Right hindlimb (tissue), 1 donor: ENCODE data around the gene PEX5L.
"Not testable (repeated sequence)": the region's sequence is repeated elsewhere in the genome, so short reads cannot be mapped to it uniquely, and the experiment has no call there.

Experiments used
- DNase-seq: peaks from one replicate; pipeline ENCODE4 v3.0.0-alpha.2; 2018

PEX5L gene, protein sequence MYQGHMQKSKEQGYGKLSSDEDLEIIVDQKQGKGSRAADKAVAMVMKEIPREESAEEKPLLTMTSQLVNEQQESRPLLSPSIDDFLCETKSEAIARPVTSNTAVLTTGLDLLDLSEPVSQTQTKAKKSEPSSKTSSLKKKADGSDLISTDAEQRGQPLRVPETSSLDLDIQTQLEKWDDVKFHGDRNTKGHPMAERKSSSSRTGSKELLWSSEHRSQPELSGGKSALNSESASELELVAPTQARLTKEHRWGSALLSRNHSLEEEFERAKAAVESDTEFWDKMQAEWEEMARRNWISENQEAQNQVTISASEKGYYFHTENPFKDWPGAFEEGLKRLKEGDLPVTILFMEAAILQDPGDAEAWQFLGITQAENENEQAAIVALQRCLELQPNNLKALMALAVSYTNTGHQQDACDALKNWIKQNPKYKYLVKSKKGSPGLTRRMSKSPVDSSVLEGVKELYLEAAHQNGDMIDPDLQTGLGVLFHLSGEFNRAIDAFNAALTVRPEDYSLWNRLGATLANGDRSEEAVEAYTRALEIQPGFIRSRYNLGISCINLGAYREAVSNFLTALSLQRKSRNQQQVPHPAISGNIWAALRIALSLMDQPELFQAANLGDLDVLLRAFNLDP

DNA sequence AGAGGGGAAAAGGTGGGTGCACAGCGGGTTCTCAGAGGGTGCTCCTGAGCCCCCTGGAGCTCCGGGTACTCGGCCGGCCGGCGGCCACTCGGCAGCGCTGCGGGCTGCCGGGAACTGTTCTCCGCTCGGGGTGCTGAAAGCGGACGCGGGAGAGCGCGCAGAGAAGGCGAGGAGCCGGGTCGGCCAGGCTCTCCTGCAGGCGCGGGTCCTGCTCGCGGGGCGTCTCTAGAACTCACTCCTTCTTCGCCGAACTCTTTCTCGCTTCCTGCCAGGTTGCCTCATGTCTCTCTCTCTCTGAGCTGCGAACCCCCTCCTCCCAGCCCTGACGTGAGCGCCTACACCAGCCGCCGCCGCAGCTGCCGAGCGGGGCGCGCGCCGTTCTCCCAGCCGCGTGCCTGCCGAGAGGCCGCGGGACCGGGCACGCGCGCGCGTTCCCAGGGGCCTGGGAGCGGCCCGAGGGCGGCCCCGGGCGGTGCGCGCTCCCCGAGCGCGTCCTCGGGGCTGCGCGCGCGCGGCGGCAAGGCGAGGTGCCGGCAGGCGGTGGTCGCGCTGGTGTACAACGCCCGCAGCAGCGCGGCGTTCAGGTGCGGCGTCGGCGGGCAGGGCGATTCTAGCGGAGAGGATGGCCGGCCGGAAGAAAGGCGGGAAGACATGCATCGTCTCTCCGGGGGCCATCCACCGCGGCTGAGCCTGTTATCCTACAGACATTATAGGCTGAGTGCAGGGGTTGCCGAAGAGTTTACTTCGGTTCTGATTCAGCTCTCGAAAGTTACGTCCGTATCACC is at the start of gene PEX5L:
PEX5L (minus strand) TSS at position 267 of the 785 bp plus-strand sequence. CDS start 338 bp downstream, outside the sequence.
- peak; percentile 79 for DNase-seq

DNA sequence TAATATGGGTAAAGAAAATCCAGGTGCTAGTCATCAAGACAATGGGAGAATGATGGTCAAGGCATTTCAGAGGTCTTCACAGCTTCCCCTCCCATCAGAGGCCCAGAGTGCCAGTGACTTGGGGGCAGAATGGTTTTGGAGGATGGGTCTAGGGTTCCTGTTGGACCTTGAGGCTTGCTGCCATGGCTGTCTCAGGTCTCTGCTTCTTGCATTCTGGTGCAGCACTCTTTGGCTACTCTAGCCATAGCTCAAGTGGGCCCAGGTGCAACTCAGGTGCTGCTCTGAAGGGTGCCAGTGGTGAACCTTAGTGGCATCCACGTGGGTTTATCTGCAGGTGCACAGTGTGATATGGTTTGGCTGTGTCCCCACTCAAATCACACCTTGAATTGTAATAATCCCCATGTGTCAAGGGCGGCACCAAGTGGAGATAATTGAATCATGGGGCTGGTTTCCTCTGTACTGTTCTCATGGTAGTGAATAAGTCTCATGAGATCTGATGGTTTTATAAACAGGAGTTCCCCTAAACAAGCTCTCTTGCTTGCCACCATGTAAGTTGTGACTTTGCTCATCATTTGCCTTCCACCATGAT is 48.5 kb upstream of the PEX5L start:
- no peak for DNase-seq

DNA sequence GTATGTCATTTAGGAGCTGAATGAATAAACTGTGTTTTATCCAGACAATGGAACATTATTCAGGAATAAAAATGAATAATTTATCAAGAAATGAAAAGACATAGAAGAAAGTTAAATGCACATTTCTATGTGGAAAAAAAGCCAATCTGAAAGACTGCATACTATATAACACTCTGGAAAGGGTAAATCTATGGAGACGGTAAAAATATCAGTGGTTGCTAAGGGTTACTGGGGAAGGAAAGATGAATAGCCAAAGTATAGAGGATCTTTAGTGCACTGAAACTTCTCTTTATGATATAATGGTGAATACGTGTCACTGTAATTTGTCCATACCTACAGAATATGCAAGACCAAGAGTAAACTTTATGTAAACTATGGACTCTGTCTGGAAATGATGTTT is 46.0 kb upstream of the PEX5L start:
- no peak for DNase-seq

DNA sequence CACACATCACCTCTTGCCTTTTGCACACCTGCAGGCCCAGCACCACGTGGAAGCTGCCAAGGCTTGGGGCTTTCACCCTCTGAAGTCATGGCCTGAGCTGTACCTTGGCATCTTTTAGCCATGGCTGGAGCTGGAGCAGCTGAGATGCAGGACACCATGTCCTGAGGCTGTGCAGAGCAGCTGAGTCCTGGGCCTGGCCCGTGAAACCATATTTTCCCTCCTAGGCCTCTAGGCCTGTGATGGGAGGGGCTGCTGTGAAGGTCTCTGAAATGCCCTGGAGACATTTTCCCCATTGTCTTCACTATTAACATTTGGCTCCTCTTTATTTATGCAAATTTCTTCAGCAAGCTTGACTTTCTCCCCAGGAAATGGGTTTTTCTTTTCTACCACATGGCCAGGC is 41.9 kb upstream of the PEX5L start:
- DNase-seq: no peak

DNA sequence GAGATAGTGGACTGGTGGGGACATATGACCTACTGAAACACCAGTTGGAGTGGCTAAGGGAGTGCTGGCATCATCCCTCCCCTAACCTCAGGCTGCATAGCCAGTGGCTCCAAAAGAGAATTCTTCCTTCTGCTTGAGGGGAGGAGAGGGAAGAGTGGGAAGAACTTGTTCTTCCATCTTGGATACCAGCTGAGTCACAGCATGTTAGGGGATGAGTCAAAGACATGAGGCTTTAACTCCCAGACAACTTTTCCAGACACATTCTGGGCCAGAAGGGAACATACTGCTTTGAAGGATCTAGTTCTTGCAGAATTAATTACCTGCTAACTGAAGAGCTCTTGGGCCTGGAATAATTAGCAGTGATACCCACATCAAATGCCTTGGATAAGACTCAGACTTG is 36.8 kb upstream of the PEX5L start:
- no peak for DNase-seq

DNA sequence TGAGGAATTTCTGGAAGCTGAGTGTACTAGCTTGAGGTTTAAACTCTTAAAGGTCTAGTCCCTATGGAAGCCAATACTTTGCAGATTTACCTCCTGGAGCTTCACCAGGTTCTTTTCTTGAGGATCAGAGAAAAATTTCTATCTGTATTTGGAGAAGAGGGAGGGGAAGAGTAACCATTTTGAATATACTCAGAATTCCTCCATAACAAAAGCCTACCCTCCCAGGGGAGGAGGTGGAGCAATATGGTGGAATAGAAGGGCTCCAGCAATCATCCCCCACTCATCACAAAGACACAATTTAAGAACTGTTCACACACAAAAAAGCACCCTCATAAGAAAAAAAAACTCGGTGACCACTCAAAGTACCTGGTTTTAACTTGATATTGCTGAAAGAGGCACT is 36.0 kb upstream of the PEX5L start:
- DNase-seq: no peak

DNA sequence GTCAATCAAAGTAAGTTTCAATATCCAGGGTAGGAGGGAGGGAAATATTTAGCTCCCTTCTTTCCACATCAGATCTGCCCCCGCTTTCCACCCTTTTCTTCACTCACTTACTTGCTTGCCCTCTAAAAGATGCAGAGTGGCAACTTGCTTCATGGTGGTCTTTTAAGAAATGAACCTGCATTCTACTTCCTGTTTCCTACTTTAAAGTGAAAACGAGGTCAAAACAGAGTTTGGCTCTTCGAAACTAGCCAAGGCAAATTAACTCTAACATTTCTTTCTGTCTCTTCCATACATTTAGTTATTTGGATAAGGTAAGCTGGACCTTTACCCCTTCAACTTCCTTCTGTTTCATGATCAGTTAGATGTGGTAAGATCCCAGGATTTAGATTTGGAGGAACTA is 34.2 kb upstream of the PEX5L start:
- DNase-seq: no peak

DNA sequence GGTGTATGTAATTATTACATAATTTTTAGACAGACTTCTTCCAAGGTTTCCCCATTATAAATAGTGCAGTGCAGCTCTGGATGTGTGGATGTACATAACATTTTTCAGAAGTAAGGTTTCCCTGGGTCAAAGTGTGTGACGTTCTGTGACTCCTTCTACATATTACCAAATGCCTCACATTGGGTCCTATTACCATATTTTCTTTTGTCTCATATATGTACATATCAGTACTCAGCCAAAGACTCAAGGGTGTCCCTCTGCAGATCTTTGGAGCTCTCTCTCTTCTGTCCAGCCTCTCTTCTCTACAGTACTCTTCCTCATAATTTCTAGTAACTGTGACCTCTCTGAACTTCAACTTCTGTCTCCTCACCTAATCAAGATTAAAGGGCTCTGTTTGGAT is 31.3 kb upstream of the PEX5L start:
- DNase-seq: no peak

DNA sequence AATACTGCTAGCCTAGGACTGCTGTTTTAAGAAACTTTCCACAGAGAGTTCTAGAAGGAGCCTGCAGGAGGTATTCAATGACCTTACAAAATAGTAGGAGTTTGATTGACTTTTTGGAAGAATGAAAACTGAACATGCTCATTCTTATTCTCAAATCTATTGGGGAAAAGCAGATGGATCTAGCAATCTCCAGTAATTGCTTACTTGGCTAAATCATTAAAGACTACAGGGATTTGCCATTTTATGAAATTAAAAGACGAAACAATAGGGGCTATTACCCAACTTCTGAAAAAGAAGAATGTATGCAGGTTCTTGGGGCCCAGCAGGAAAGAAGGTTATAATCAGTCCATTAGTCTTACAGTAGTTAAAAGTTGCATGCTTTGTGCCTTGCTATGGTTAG is 29.9 kb upstream of the PEX5L start:
- no peak for DNase-seq

DNA sequence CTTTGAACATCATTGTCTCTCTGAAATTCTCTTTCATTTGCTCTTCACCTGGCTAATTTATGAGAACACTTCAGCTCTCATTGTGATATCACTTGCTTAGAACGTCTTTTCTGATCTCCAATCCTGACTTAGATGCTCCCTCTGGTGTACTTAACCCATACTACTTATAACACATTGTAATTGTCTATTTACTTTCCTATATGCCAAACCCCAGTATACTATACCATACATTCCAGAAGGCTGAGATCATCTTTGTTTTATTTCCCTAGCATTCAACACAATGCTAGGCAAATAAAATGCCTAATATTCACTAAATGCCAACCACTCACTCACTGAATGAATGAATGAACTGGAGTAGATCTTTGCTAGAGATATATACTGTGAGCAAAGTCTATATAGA is 27.0 kb upstream of the PEX5L start:
- no peak for DNase-seq

DNA sequence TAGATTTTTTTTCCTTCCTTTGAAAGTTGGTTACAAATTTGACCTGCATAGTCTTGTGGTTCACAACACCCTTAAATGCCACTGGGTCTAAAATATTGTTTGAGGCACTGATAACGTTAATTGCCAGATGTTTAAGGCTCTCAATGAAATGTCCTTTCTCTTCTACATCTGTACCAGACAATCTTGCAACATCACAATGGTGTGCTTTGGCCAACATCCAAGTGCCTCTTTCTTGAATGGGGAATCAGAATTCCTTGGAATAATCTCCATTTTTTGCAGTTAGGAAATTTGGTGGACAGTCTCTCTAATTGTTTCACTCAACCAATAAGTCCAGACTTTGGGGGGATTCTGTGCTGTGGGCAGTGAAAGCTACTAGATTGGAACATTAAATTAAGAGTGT is 26.0 kb upstream of the PEX5L start:
- DNase-seq: no peak

DNA sequence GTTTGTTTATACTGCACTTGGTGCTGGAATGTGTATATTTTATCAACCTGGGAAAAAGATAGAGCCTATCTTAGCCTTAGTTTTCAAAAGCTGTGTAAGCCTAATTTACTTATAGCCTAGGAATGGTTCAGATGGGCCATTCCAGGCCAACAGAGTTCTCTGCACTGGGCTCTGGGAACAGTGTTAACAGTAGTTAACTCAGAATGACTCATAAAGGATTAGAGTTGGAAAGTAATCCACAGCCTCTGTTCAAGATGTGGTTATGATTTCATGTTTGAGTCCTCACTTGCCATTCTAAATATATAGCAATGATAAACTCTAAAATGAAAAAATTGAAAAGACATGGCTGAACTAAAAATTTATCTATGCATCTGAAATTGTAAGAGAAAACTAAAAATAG is 22.6 kb upstream of the PEX5L start:
- no peak for DNase-seq

DNA sequence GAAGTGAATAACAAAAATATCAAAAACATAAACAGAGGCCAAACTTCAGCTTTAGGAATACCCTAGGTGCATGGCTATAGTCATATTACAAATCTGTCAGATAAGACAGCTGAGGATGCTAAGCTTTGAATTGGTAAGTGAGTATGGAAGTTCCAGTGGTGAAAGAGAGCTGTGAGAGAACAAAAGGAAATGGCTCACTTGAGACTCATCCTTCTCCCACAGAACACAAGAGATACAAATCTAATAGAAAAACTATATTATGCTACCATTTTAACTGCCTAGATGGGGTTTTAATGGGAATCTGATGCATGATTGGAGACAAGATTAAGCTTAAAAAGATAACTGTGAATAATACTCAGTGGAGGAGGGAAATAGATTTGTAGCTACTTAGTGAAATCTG is 21.5 kb upstream of the PEX5L start:
- no peak for DNase-seq

DNA sequence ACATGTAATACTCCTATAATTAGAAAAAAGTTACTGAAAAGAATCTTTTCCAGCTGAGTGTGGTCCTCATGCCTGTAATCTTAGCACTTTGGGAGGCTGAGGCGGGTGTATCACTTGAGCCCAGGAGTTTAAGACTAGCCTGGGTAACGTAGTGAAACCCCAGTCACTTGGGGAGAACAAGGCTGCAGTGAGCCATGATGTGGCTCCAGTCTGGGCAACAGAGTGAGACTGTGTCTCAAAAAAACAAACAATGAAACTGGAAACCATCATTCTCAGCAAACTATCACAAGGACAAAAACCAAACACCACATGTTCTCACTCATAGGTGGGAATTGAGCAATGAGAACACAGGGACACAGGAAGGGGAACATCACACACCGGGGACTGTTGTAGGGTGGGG is 18.9 kb upstream of the PEX5L start:
- DNase-seq: not testable (repeated sequence)

DNA sequence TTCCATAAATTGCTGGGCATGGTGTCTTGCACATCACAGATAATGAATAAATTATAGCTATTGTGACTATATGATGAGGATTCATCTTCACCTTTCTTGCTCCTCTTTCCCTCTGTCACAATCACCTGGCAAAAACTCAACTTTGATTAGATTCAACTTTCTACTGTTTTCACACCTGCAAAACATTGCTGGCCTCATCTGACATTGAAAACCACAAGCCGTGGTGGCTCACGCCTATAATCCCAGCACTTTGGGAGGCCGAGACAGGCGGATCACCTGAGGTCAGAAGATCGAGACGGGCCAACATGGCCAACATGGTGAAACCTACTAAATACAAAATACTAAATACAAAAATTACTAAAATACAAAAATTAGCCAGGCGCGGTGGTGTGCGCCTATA is 12.7 kb upstream of the PEX5L start:
- DNase-seq: no peak

DNA sequence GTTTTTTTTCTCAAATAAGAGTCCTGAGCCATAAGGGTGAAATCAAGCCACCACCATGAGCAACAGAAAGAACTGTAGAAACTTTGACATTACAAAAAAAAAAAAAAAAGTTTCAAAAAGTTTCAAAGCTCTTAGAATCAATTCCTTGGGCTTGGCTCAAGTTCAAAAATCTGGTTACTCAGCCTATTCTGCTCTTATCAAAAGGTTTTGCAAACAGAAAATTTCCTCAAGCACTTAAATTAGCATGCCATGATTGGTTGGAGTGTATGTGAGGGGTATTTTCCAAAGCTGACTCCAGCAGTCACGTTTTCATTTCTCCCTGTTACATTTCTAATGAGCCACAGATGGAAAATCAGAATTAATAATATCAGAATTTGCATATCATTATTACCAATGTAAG is 12.1 kb upstream of the PEX5L start:
- no peak for DNase-seq

DNA sequence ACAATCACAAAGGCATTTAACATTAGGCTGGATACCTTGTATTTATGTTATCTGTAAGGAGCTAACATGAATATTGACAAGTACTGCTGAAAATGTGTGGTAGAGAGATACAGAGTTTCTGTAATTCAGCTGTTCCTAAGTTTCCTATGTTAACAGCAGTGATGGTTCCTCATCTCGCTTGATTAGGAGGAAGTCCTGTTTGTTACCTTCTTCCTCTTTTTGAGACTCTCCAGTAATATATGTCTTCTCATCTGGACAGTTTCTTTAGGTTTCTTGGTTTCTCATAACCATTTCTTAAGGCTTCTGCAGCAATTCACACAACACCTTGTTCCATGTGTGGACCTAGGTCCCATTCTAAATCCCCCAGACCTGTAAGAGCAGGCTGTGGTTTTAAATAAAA is 11.4 kb upstream of the PEX5L start:
- no peak for DNase-seq

DNA sequence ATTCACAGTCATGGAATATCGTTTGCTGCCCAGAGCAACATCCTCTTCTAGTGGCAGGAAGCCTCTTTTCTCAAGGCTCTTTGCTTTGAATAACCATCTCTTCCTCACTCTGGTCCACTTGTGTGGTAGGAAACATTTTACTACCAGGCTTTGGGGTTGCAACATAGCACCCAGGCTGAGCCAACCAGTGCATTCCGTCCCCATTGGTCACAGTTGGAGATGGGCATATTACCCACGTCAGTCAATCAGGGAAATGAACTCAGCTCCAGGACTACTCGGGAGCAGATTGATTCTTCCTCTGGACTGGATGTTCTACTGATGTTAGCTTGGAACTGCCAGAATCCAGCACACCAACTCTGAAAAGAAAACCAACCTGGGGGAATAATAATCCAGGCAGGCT is 4.2 kb upstream of the PEX5L start:
- DNase-seq: no peak

DNA sequence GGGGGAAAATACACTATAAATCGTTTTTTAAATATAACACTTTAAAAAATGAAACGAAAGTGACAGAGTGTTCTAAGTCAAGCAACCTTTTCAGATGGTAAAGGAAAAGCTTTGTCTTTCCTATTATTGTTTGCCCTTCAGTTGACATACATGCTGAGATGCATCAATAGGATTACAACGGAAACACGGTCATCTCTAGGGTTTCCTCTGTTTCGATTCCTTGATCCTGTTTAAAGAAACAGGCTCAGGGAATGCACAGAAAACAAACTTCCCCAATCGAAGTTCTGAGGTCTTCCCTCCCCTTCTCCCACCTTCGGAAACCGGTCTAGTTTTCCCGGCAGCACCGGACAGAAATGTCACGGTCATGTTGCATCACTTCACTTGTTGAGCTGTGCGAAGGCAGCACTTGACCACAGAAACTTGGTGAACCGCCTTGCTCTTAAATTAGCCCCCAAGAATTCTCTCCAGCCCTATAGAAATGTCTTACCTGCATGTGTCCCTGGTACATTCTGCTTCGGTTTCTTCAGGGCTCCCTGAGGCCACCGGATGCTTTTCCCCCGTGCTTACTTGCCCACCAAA is 556 bp downstream of the PEX5L start:
- no peak for DNase-seq

DNA sequence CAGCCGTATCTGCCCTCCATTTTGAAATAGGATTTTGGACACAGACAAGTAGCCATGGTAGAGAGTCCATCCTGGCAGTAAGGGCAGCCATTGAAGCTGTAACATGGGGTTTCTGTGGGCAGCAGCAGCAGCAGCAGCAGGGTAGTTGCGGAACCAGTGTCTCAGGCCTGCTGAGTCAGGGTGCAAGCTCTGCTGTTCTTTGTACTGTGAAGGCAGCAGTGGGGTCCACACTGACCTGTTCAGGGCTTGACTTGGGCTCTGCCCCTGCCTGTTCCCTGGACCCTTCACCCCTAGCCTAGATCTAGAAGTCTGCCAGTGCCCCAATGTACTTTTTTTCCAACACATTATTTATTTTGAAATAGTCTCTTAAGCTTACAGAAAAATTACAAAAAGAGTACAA is 9.7 kb downstream of the PEX5L start:
- DNase-seq: no peak

DNA sequence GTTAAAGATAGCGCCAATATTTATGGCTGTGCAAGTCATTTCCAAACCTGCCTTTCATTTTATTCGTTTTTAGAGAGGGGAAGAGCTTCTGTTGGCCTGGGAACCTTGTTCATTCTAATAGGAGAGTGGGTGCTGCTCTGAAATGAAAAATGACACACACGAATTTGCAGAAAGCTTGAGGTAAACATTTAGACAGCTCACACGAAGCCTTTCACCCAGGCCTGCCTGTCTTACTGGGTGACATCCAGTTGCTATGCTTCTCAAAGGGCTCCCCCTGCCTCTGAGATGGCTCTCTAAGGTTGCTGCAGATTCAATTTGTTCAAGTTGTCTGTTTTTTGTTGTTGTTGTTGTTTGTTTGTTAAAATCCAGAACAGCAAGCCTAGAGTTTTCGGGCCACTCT is 18.2 kb downstream of the PEX5L start:
- no peak for DNase-seq

DNA sequence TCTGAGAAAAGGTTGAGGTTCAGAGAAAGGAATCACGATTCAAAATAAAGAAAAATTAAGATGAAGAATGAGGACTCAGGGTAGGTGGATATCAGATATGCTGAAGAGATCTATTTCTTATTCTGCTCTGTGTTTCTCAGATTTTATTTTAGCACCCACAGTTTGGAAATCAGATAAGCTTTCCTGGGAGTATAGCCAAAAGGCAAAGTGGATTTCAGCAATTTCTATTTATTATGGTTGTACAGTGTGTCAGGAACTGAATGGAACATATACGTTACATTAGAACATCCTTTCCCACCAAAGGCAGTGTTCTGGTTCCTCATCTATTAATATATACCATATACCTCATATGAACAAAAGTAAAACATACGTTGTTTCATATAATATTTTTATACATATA is 18.9 kb downstream of the PEX5L start:
- DNase-seq: no peak

DNA sequence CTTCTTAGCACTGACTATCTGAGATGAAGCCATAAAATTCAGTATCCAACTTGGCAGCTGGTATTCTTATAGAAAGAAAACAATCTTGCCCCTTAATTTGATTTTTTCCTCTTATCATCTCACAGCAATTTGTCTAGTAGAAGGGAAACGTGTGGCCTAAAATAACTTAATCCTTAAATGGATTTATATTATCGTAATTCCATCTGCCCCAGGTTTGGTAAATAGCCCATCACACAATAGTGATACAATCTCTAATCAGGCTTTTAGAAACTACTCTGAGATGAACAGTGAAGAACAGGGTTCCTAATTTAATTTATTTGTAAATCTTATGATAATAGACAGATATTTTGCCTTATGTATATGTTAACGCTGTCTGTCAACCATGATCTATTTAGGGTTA is 24.8 kb downstream of the PEX5L start:
- no peak for DNase-seq
